HG02798 (cell line): ENCODE results near the gene DES.

ENCODE experiments used
- ATAC-seq: cut with Tn5 transposase; IDR thresholded peaks from one replicate; pipeline ENCODE4 v1.9.1; 2021; ENCODE audit warnings: mild to moderate bottlenecking; ENCODE audit not compliant: unreplicated experiment, poor library complexity

DES gene

DNA sequence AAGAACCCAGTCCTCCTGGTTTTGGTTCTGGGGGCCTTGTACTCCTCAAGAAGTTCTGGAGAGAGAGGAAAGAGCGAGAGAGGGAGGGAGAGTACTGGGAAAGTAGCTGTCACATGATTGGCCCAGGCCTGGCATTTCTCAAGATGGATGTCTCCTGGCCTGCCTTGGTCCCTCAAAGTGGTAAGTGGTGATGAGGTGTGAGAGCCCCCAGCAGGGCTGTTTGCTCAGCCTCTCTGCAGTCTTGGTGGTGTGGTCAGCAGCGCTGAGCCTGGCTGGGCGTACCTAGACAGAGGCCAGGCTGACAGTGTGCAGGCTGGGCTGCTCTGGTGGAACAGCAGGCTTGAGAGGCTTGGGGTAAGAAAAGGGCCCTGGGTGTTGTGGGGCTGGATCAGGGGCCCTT is 19.0 kb downstream of the DES start:
- no peak for ATAC-seq

GRCh38 chr2:219437690-219438206 is 19.6 kb downstream of the DES start:
- no peak for ATAC-seq

DNA sequence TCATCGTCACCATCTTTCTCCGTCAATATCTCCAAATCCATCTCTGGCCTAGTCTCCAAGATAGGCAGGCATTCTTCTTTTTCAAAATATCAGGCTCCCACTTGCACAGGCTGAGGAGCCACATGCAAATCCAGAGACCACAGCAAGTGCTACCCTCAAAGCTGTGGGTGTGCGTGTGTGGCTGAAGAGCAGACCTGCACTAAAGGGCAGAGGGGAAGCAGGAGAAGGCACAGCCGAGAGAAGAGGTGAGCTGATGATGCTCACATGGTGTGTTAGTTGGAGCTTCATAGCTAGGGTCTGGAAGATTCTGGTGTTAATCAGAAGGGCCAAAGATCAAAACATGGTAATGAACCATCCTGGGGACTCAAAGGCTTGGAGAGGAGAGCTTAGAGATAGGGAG is 20.3 kb downstream of the DES start:
- no peak for ATAC-seq

DNA sequence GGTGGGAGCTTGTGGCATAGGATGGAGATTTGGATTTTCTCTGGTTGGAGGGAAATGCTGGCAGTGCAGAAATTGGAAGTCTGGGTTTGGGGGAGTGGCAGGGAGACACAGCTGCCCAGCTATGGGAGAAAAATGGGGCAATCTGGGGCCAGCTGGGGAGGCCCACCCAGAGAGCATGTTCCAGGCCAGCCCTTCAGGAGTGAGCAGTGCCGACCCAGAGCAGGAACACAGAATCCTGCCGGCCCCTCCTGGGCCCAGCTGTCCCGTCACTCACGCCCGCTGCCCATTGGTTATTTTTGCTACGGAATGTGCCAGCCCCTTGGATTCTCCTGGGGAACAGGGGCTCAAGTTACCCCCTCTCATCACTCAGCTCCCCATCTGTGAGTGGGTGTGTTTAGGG is 21.3 kb downstream of the DES start:
- ATAC-seq, result no peak

DNA sequence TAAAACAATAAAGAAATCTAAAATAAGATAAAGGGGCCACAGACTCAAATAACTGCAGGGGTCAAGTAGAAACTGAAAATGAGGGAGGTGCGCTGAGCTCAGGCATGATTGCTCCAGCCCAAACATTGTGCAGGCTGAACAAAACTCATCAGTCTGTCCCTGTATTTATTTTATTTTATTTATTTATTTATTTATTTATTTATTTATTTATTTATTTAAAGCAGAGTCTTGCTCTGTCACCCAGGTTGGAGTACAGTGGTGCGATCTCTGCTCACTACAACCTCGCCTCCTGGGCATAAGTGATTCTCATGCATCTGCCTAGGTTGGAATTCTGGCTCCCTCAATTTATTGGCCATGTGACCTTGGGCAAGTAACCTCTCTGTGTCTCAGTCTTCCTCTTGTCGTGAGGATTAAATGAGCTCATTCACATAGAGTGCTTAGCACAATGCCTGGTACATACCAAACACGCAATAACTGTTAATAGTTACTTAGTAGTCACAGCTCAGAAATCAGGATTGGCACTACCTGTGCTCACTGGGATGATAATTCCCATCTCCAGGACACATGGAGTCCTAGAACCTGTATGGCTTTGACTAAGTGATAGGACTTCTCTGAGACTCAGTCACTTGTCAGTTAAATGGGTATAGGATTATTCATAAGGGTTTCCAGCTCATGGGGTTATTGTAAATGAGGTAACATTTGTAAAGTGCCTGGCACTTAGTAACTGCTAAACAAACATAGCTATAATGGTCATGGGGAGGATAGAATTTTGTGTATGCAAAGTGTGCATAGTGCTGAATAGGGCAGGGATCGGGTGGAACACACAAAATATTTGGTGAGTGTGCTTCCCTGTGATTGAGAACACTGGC is 22.4 kb downstream of the DES start:
- ATAC-seq, result no peak

DNA sequence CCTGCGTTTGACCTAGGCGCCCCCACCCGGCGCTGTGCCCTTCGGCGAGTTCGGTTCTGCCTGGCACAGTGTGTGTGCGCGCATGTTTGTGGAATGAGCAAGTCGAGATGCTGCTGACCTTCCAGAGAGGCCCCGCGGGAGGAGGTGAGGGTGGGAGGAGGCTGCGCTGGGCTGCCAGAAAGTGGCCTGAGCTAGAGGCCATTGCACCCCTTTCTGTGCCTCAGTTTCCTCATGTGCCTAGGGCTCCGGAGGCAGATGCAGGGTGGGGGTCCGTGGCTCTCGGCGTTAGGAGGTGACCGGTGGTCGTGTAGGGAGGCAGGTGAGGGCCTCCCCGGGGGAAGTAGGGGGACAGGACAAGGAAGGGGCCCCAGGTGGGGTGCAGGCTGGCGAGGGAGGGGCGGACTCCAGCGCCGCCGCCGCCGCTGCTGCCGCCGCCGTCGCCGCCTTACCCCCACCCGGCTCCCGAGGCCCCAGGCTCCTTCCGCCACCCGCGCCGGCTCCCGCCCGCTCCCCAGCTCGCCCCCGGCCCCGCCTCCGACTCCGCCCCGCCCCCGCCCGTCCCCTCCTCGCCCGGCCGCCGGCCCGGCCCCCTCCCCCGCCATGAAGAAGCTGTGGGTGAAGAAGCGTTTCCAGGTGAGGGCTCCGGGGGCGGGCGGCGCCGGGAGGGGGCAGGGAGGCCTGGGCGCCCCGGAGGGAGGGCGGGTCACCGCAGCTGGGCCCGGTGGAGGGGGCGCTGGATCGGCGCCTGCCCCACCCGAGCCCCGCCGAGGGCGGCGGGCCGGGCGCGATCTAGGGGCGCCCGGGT is 23.5 kb downstream of the DES start:
- no peak for ATAC-seq

DNA sequence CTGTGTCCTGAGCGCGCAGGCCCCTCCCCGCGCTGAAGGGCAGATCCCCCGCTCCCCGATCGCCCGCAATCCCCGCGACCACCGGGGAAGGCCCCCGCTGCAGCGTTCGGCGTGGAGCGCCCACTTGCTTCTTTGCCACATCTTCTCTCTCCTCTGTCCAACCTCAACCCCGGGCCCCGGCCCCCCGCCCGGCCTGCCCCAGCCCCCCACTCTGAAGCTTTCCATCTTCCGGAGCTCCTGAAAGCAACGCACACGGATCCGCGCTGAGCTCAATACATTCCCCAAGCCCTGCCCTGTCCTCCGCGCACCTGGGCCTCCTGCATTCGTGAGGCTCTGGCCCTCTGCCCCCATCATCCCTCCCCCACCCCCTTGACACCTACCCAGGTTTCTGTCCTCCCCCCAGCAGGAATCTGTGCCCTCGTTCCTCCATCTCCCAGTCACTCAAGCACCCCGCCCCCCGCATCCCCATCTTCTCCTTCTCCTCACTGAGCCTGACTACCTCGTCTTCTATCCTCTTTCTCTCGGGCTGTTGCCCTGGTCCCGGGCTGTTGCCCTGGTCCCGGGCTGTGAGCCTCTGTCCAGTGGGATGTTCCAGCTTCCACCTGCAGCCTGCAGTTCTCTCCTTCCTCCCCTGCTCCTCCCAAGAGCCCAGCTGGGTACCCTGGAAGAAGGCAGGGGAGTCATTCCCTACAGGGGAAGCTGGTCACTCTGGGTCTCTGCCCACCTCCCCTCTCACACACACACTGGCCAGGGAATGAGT is 24.3 kb downstream of the DES start:
- no peak for ATAC-seq

GRCh38 chr2:219443016-219443696 is 25.0 kb downstream of the DES start:
- no peak for ATAC-seq

GRCh38 chr2:219443697-219444023 is 25.5 kb downstream of the DES start:
- no peak for ATAC-seq

DNA sequence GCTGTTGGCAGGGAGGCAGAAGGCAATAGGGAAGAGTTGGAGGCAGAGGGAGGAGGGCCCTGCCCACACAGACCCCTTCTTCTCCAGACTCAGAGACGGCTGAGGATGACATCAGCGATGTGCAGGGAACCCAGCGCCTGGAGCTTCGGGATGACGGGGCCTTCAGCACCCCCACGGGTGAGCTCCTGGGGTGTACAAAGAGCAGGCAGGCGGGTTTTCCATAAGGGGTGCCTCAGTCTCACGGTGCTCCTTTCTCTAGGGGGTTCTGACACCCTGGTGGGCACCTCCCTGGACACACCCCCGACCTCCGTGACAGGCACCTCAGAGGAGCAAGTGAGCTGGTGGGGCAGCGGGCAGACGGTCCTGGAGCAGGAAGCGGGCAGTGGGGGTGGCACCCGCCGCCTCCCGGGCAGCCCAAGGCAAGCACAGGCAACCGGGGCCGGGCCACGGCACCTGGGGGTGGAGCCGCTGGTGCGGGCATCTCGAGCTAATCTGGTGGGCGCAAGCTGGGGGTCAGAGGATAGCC is 26.5 kb downstream of the DES start:
- ATAC-seq, result no peak

DNA sequence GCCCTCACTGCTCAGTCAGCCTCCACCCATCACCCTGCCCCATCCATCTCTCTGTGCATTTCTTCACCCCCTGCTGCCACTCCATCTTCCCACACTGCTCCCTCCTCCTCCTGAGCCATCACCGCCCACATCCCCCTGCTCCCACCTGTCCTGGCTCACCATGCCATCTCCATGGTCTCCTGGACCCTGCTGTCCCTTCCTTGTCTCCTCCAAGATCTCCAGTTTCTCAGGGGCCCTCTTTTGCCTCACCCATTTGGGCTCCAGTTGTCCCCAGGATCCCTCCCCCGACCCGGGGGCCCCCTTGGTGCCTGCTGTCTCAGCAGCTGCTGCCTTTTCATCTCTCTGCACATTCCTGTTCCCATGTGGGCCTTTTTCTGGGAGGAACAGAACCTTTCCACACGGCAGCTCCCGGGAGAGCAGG is 27.1 kb downstream of the DES start:
- ATAC-seq, result no peak

DNA sequence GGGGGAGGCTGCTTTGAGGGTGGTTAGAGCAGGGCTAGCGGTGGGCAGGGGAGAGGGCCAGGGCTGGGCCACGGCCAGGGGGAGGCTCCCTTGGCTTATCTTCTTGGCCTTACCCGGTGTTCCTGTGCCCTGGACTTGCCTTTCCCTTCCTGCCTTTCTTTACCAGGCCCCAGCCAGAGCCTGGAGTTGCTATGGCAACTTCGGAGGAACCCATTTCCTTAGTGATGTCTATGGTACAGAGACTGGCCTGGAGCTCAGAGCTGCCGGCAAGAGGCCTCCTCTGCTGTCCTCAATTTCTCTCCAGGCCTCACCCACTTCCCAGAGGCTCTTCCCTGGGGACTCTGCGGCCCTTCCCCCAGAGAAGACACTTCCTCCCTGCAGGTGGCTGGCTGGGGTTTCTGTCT is 27.9 kb downstream of the DES start:
- ATAC-seq, result no peak

GRCh38 chr2:219446689-219447088 is 28.5 kb downstream of the DES start:
- no peak for ATAC-seq

DNA sequence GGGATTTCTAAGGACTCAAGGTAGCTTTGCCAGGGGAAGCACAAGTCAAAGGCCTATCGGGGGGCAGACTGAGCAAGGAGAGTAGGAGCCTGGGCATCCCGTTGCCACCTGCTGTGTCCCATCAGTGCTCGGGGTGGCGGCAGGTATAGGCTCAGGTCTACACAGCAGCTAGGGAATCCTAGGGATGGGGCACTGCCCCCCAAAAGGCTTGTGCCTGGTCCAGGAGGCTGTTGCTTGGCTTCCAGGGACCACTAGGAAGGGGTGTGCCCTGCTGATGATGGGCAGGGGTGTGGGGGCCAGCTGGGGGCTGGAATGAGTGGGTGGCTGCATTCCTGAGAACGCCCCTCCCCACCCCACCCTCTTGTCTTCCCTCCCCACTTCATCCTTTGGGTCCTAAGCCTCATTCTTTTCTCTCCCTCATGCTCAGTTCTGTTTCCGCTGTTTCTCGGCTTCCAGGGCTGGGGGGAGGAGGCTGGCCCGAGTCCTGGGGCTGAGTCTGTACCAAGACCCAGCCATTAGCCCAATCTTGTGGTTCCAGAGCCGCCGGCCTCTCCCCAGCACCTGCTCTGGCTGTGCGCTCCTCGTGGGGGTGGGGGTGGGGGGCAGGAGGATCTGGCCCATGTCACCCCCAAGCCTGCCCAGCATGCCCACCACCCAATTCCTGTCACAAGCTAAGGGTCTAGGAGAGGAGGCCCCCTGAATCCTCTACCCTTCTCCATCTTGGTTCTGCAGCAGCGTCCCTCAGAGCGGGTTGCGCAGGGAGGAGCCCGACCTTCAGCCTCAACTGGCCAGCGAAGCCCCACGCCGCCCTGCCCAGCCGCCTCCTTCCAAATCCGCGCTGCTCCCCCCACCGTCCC is 29.3 kb downstream of the DES start:
- ATAC-seq, result no peak

- ATAC-seq, result no peak
These were observed 30.1 kb downstream of the DES start for GRCh38 chr2:219448099-219448775.

GRCh38 chr2:219448776-219449341 is 30.7 kb downstream of the DES start:
- ATAC-seq, result no peak

- no peak for ATAC-seq
These were observed 31.4 kb downstream of the DES start for GRCh38 chr2:219449609-219450008.

DNA sequence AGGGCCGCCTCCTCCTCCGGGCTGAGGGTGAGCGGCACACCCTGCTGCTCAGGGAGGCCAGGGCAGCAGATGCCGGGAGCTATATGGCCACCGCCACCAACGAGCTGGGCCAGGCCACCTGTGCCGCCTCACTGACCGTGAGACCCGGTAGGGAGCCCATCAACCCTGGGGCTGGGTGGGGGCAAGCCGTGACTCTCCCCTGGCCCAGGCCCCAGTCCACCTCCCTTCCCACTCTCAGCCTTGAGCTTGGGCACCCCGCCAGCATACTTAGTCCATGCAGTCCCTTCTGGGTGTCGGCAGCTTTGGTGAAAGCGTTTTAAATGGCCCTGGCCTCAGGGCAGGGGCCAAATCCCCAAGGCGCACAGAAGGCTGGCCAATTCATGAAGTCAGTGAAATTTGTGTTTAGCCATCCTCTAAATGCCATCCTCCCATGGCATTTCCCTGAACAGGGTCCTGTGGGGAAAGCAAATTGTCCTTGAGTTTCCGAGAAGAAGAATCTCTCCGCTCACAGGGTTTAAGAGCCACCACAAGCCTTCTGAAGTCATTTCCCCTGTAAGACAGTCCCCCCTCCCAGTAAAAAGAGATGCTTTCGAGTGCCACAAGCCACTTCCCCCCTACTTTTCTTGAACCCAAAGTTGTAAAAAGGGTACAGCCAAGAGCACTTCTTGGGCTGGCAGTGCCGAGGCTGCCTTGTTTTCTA is 33.6 kb downstream of the DES start:
- no peak for ATAC-seq
